Stimulated activated CD8-positive, alpha-beta memory T cell treated with anti-CD3 and anti-CD28 coated beads, Interleukin-12 subunit alpha, Interleukin-12 subunit beta, amount 100 ng/mL, for 24 hours (primary cell): Measurements from ENCODE around the gene MMUT.
"Not testable (repeated sequence)": the region's sequence is repeated elsewhere in the genome, so short reads cannot be mapped to it uniquely, and the experiment has no call there.

Source experiments
- DNase-seq: peaks from one replicate; pipeline ENCODE4 v3.0.0-alpha.2; 2020; ENCODE audit errors: extremely low read depth

Gene MMUT

DNA sequence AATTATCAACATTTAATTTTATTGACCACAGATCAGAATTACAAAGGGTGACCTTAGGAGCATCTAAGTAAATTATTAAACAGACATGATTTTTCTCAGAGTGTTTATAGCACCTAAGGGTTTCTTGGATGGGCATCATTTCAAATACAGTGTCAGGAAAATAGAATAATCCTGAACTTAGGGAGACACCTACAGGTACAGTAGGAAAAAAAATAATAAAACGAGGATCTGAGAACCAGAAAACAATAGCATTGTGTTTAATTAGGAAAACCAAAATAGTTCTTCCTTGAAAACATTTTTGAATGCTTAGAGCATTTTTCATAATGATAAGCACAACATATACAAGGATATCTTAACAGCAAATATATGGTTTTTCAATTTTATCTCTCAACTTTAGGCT is 39.2 kb downstream of the MMUT start:
- no peak for DNase-seq

DNA sequence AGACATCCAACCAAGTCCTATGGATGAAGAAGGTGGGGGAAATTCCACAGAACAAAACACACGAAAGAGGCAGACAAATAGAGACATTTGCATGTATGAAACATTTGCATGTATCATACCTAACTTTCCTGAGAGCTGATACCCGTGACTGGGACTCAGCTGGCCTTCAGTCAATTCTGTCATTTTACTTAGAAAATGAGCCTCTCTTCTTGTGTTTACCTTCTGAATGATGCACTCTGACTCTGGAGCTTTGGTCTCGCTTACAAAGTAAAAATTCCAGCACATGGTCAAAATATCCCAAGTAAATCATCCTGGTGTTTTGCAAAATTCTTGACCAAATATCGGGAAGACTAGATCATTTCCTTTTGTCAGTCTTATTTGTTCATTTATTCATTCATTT is 46.9 kb downstream of the MMUT start:
- DNase-seq: no peak

GRCh38 chr6:49415358-49415757 is 47.7 kb downstream of the MMUT start:
- no peak for DNase-seq

GRCh38 chr6:49410564-49410963 is 52.5 kb downstream of the MMUT start:
- no peak for DNase-seq

DNA sequence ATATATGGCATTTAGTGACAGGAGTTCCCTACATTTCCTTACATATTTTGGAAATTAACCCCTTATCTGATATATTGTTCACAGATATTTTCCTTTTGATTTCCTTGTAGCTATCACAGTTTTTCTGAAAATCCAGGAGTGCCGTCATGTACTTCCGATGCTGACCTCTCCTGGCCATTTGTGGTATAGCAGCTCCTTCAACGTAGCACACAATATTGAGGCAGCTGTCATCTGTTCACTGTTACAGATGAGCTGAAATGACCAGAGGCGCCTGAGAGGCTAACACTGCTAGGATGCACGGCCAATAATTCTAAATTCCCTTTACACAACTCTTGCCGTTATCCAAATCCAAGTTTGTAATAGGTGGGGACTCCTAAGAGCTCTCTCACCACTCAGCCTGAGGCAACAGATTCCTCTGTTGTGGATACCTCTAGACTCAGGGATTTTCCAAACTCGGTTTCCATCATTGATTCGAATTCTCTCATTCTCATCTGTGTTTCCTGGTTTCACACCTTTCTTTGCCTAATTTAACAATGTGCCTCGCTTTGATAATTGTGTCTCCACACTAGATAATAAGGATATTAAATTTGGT is 53.0 kb downstream of the MMUT start:
- DNase-seq: peak; percentile 7

GRCh38 chr6:49406250-49406970 is 56.6 kb downstream of the MMUT start:
- DNase-seq: no peak

DNA sequence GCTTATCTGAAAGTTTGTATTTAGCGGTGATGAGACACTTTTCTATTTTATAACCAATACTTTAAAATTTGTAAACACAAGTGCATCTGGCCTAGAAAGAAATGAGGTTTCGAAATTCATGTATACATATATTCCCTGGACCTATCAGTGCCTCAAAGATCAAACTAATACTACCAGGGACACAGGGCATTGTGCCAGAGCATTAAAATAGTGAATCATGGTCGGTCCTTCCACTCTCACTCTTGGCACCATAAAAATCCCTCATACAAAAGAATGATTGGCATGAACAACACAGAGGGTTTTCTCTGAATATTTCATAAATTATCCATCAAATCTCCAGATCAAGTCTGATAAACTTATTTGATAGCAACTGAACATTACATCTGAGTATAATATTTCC is 62.0 kb downstream of the MMUT start:
- no peak for DNase-seq

GRCh38 chr6:49386667-49387508 is 76.2 kb downstream of the MMUT start:
- DNase-seq: not testable (repeated sequence)

DNA sequence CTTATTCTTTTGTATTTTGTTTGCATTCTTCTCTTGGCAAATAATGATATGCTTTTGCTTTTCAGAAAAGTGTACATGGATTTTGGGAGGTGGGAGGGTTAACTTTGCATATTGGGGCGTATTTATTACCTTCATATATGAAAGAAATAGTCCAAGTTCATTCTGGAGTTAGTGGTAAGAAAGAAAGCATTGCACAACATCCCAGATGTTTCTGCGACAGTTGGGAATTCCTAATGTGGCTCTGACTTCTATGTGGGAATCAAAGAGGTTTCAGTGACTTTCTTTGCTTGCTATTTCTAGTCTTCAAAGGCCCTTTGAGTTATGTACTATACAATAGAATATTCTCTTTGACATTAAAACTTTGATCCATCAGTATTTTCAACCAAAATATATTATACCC is 78.1 kb downstream of the MMUT start:
- DNase-seq: no peak
